OCI-LY3 (cell line): ENCODE data around the gene SIRT3.

Experiments
- H2AFZ ChIP-seq: fragments of 200-600, 300-600 bp; shearing (Covaris generic); 2 replicates; pipeline ENCODE4 v1.6.0; 2014; ENCODE audit warnings: antibody characterized with exemption, low read depth, low read length
- H3K27ac ChIP-seq: fragments of 200-600, 300-600 bp; sonication (generic); 2 replicates; pipeline ENCODE4 v1.5.1; 2014; ENCODE audit warnings: mild to moderate bottlenecking, low read length, moderate library complexity, mixed read lengths
- H3K27me3 ChIP-seq: fragments of 200-600, 300-600 bp; sonication (generic); 2 replicates; pipeline ENCODE4 v1.6.1; 2014; ENCODE audit warnings: low read depth, low read length, mixed read lengths
- H3K36me3 ChIP-seq: fragments of 200-600, 300-600 bp; sonication (generic); replicated peaks from 2 replicates; pipeline ENCODE3; 2014; ENCODE audit warnings: low read depth, low read length, mixed read lengths
- H3K4me1 ChIP-seq: fragments of 300-600, 200-600 bp; sonication (generic); 2 replicates; pipeline ENCODE4 v1.6.1; 2014; ENCODE audit warnings: low read length, mixed read lengths
- H3K4me2 ChIP-seq: fragments of 200-600, 300-600 bp; sonication (generic); 2 replicates; pipeline ENCODE4 v1.6.1; 2014; ENCODE audit warnings: low read length, mixed read lengths
- H3K4me3 ChIP-seq: fragments of 300-600, 200-600 bp; sonication (generic); 2 replicates; pipeline ENCODE4 v1.5.1; 2014; ENCODE audit warnings: antibody characterized with exemption, mild to moderate bottlenecking, low read length, moderate library complexity
- H3K79me2 ChIP-seq: fragments of 300-600, 200-600 bp; shearing (Covaris generic); 2 replicates; pipeline ENCODE4 v1.6.1; 2014; ENCODE audit warnings: mild to moderate bottlenecking, low read length, mixed read lengths
- H3K9ac ChIP-seq: fragments of 300-600, 200-600 bp; shearing (Covaris generic); 2 replicates; pipeline ENCODE4 v1.6.0; 2014; ENCODE audit warnings: mild to moderate bottlenecking, low read length, moderate library complexity
- H3K9me3 ChIP-seq: fragments of 200-600, 300-600 bp; shearing (Covaris generic); 2 replicates; pipeline ENCODE4 v1.6.1; 2014; ENCODE audit warnings: low read length, mixed read lengths; ENCODE audit not compliant: insufficient read depth
- H4K20me1 ChIP-seq: fragments of 200-600, 300-600 bp; sonication (generic); 2 replicates; pipeline ENCODE4 v1.6.1; 2016; ENCODE audit warnings: low read length, mixed read lengths; ENCODE audit not compliant: insufficient read depth
- EZH2phosphoT487 ChIP-seq: fragments of 200-600 bp; shearing (Covaris generic); IDR thresholded peaks from 2 replicates; pipeline ENCODE4 v1.6.1; 2018; ENCODE audit warnings: antibody characterized with exemption, mixed run types, low read depth
- TF ChIP-seq, protein P1 (sequence below): fragments of 200-600, 300-600 bp; sonication (generic); IDR thresholded peaks from 2 replicates; pipeline ENCODE4 v1.5.1; 2014; ENCODE audit warnings: antibody characterized with exemption, low read length, low read depth

Gene SIRT3

GRCh38 chr11:282171-282570 is 46.0 kb upstream of the SIRT3 start:
- no peak for TF ChIP-seq EZH2phosphoT487
- TF ChIP-seq, protein P1, sequence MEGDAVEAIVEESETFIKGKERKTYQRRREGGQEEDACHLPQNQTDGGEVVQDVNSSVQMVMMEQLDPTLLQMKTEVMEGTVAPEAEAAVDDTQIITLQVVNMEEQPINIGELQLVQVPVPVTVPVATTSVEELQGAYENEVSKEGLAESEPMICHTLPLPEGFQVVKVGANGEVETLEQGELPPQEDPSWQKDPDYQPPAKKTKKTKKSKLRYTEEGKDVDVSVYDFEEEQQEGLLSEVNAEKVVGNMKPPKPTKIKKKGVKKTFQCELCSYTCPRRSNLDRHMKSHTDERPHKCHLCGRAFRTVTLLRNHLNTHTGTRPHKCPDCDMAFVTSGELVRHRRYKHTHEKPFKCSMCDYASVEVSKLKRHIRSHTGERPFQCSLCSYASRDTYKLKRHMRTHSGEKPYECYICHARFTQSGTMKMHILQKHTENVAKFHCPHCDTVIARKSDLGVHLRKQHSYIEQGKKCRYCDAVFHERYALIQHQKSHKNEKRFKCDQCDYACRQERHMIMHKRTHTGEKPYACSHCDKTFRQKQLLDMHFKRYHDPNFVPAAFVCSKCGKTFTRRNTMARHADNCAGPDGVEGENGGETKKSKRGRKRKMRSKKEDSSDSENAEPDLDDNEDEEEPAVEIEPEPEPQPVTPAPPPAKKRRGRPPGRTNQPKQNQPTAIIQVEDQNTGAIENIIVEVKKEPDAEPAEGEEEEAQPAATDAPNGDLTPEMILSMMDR = no peak
- H3K36me3 ChIP-seq = no peaks in the 10 kb centered on the region
- no peaks in the 10 kb centered on the region for H4K20me1 ChIP-seq
- H3K4me2 ChIP-seq = no peak overlapping the region
- no peak overlapping the region for H3K27ac ChIP-seq
- H3K9me3 ChIP-seq = no peaks in the 10 kb centered on the region
- H3K4me3 ChIP-seq = no peak overlapping the region
- no peaks in the 10 kb centered on the region for H3K27me3 ChIP-seq
- no peak overlapping the region for H2AFZ ChIP-seq
- H3K9ac ChIP-seq = no peak overlapping the region
- H3K79me2 ChIP-seq = no peaks in the 10 kb centered on the region
- no peaks in the 10 kb centered on the region for H3K4me1 ChIP-seq

DNA sequence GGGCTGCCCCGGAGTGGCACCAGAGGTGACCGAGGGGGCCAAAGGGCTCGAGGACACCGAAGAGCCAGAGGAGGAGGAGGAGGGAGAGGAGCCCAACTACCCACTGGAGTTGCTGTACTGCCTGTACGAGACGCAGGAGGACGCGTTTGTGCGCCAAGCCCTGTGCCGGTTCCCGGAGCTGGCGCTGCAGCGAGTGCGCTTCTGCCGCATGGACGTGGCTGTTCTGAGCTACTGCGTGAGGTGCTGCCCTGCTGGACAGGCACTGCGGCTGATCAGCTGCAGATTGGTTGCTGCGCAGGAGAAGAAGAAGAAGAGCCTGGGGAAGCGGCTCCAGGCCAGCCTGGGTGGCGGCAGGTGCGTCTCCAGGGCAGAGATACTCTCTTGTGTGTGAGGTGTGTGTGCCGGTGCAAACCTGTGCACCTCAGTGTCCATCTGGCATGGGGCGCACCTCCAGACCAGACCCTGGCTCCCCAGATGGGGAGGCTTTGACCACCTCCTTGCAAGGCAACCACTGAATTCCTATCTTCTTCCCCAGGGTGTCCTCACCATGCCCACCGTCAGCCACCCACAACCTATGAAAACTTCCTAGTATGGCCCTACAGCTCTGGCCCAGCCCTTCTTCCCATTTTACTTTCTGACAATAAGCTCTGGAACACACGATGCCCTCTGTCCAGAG is 45.5 kb upstream of the SIRT3 start:
- Histone ChIP-seq H3K36me3 (no peaks in the 10 kb centered on the region), H3K9ac (no peak overlapping the region), H3K79me2 (no peaks in the 10 kb centered on the region), H3K27me3 (no peaks in the 10 kb centered on the region), H3K4me2 (no peak overlapping the region), H3K27ac (no peak overlapping the region), H4K20me1 (no peaks in the 10 kb centered on the region), H3K9me3 (no peaks in the 10 kb centered on the region), H3K4me1 (no peaks in the 10 kb centered on the region), H3K4me3 (no peak overlapping the region), H2AFZ (no peak overlapping the region)
- TF ChIP-seq EZH2phosphoT487 = no peak
- TF ChIP-seq, protein P1 = no peak

- Histone ChIP-seq H3K27me3 (no peaks in the 10 kb centered on the region), H3K4me3 (no peak overlapping the region), H3K79me2 (no peaks in the 10 kb centered on the region), H3K4me1 (no peaks in the 10 kb centered on the region), H3K9ac (no peak overlapping the region), H4K20me1 (no peaks in the 10 kb centered on the region), H3K27ac (no peak overlapping the region), H2AFZ (no peak overlapping the region), H3K4me2 (no peak overlapping the region), H3K36me3 (peaks cover 3% of the 10 kb centered on the region), H3K9me3 (no peaks in the 10 kb centered on the region)
- TF ChIP-seq, protein P1 = no peak
- no peak for TF ChIP-seq EZH2phosphoT487
Observed at GRCh38 chr11:280706-281485, 44.8 kb upstream of the SIRT3 start.

GRCh38 chr11:279966-280705 is 44.0 kb upstream of the SIRT3 start:
- Histone ChIP-seq H3K9me3 (no peaks in the 10 kb centered on the region), H3K36me3 (peaks cover 3% of the 10 kb centered on the region), H3K4me3 (no peak overlapping the region), H2AFZ (no peak overlapping the region), H3K27me3 (no peaks in the 10 kb centered on the region), H3K9ac (no peak overlapping the region), H3K4me2 (no peak overlapping the region), H3K27ac (no peak overlapping the region), H3K79me2 (no peaks in the 10 kb centered on the region), H4K20me1 (no peaks in the 10 kb centered on the region), H3K4me1 (peaks cover 3% of the 10 kb centered on the region)
- TF ChIP-seq EZH2phosphoT487 = no peak
- TF ChIP-seq, protein P1 = no peak
